GM23338 (cell line): ENCODE results near the gene FXN. TPM values are rescaled to one million over a fixed set of nuclear protein-coding genes. Genes with fewer than 3 reads are reported as not detected.

Experiments used
- ATAC-seq: fragments of 200-7000 bp; cut with Tn5 transposase; 3 replicates; pipeline ENCODE4 v1.9.1; 2020
- DNase-seq: peaks from one replicate; pipeline ENCODE4 v3.0.0-alpha.2; 2015; ENCODE audit warnings: low spot score
- H2AFZ ChIP-seq: fragments of 200-600 bp; sonication (generic); 2 replicates; pipeline ENCODE4 v1.8.0; 2016; ENCODE audit warnings: antibody characterized with exemption, mild to moderate bottlenecking, moderate library complexity
- H3F3A ChIP-seq: fragments of 200-600 bp; sonication (generic); replicated peaks from 2 replicates; pipeline ENCODE4 v1.8.0; 2017; ENCODE audit warnings: antibody characterized with exemption, mixed run types, low read depth
- H3K27ac ChIP-seq: fragments of 200-600 bp; sonication (generic); 2 replicates; pipeline ENCODE4 v1.6.1; 2016; ENCODE audit warnings: low read depth
- H3K27me3 ChIP-seq: fragments of 200-600 bp; sonication (generic); 2 replicates; pipeline ENCODE4 v1.8.0; 2016; ENCODE audit warnings: mild to moderate bottlenecking, mixed run types, moderate library complexity; ENCODE audit not compliant: insufficient read depth
- H3K36me3 ChIP-seq: fragments of 200-600 bp; sonication (generic); 2 replicates; pipeline ENCODE4 v1.8.0; 2016; ENCODE audit warnings: mild to moderate bottlenecking; ENCODE audit not compliant: insufficient read depth
- H3K4me1 ChIP-seq: fragments of 200-600 bp; sonication (generic); 2 replicates; pipeline ENCODE4 v1.8.0; 2016; ENCODE audit warnings: mild to moderate bottlenecking, moderate library complexity; ENCODE audit not compliant: insufficient read depth
- H3K4me2 ChIP-seq: fragments of 200-600 bp; sonication (generic); 2 replicates; pipeline ENCODE4 v1.7.1; 2017; ENCODE audit warnings: mixed run types
- H3K4me3 ChIP-seq: fragments of 200-600 bp; sonication (generic); 2 replicates; pipeline ENCODE4 v1.6.1; 2016; ENCODE audit warnings: mixed run types
- H3K79me2 ChIP-seq: fragments of 200-600 bp; sonication (generic); replicated peaks from 2 replicates; pipeline ENCODE4 v1.8.0; 2017; ENCODE audit warnings: mild to moderate bottlenecking; ENCODE audit not compliant: insufficient read depth
- H3K9me2 ChIP-seq: fragments of 200-600 bp; sonication (generic); 2 replicates; pipeline ENCODE4 v1.8.0; 2017; ENCODE audit not compliant: insufficient read depth
- H4K20me1 ChIP-seq: fragments of 200-600 bp; sonication (generic); replicated peaks from 2 replicates; pipeline ENCODE4 v1.8.0; 2017; ENCODE audit warnings: mild to moderate bottlenecking; ENCODE audit not compliant: insufficient read depth
- H3K27ac Mint-ChIP-seq: 2 replicates; pipeline ENCODE4 v1.8.0; 2020; ENCODE audit warnings: inconsistent platforms, mild to moderate bottlenecking, moderate library complexity, mixed read lengths
- H3K27me3 Mint-ChIP-seq: 3 replicates; pipeline ENCODE4 v1.8.0; 2022; ENCODE audit warnings: low read depth, mild to moderate bottlenecking, moderate library complexity, mixed read lengths, inconsistent platforms; ENCODE audit not compliant: insufficient read depth, poor library complexity
- H3K36me3 Mint-ChIP-seq: 3 replicates; pipeline ENCODE4 v1.8.0; 2021; ENCODE audit warnings: low read depth, mild to moderate bottlenecking, inconsistent platforms, moderate library complexity, mixed read lengths
- H3K4me1 Mint-ChIP-seq: 3 replicates; pipeline ENCODE4 v1.8.0; 2020; ENCODE audit warnings: mild to moderate bottlenecking, inconsistent platforms, mixed read lengths
- H3K4me3 Mint-ChIP-seq: 3 replicates; pipeline ENCODE4 v1.8.0; 2021; ENCODE audit warnings: moderate library complexity, mild to moderate bottlenecking, inconsistent platforms, mixed read lengths
- H3K9me3 Mint-ChIP-seq: 3 replicates; pipeline ENCODE4 v1.8.0; 2020; ENCODE audit warnings: moderate library complexity, mild to moderate bottlenecking, inconsistent platforms, mixed read lengths
- CREB1 ChIP-seq: fragments of 250-450 bp; sonication (Bioruptor Pico); IDR thresholded peaks from 2 replicates; pipeline ENCODE4 v1.5.0; 2020; ENCODE audit warnings: low read depth, mild to moderate bottlenecking, moderate library complexity
- CTCF ChIP-seq, 2 experiments: fragments of 200-600 bp in 1 of 2; sonication (generic) in 1 of 2; conservative IDR thresholded peaks; 2 replicates each; pipeline versions ENCODE4 v1.5.1 to v1.6.1; 2016 to 2017; ENCODE audit warnings: antibody characterized with exemption in 2 of 2, low read depth in 2 of 2, mild to moderate bottlenecking in 2 of 2, moderate library complexity in 1 of 2
- EZH2 ChIP-seq: fragments of 200-600 bp; sonication (generic); IDR thresholded peaks from one replicate; pipeline ENCODE4 v1.8.0; 2017; ENCODE audit warnings: antibody characterized with exemption, mild to moderate bottlenecking, low read depth; ENCODE audit not compliant: unreplicated experiment
- JUNB ChIP-seq: IDR thresholded peaks from one replicate; pipeline ENCODE4 v1.6.1; 2016; ENCODE audit warnings: antibody characterized with exemption; ENCODE audit not compliant: unreplicated experiment
- NANOG ChIP-seq: IDR thresholded peaks from 2 replicates; pipeline ENCODE4 v1.6.1; 2016; ENCODE audit warnings: antibody characterized with exemption, borderline replicate concordance
- POLR2AphosphoS5 ChIP-seq: IDR thresholded peaks from 2 replicates; pipeline ENCODE4 v1.6.1; 2016; ENCODE audit warnings: antibody characterized with exemption, low read depth
- ZNF462 ChIP-seq: fragments of 250-450 bp; sonication (Bioruptor Pico); IDR thresholded peaks from 2 replicates; pipeline ENCODE4 v1.5.0; 2020; ENCODE audit warnings: mild to moderate bottlenecking, moderate library complexity
- polyA plus RNA-seq: library from polyadenylated mRNA; unstranded; fragments of >200 nt; fragmentation: Nextera tagmentation; extraction: Ambion mirVana; gene quantifications from 2 replicates; pipeline ENCODE4 v1.2.1, GENCODE V29; 2016
- total RNA-seq: library from RNA; depleted of rRNA; stranded (reverse); fragments of >200 nt; shearing (Covaris generic); gene quantifications from 2 replicates; pipeline ENCODE4 v1.2.3, GENCODE V29; 2014

Gene FXN
- total and polyA plus RNA-seq, 2 experiments from 2014 or later, result 26.1 to 66.4 TPM

- H3K4me1 Mint-ChIP-seq, result peaks cover 8% of the 10 kb centered on the region
- TF ChIP-seq ZNF462 (CRISPR knock-in tag) (no peak), JUNB (no peak), CREB1 (no peak), CTCF (conservative IDR thresholded peaks at IDR 0.05; ENCODE audit: low read depth in 2 of 2) (no peak), POLR2AphosphoS5 (no peak), NANOG (no peak), EZH2 (no peak)
- Histone ChIP-seq H4K20me1 (no peaks in the 10 kb centered on the region), H3K4me1 (peaks cover 6% of the 10 kb centered on the region), H2AFZ (no peak overlapping the region), H3K27me3 (no peaks in the 10 kb centered on the region), H3K36me3 (no peaks in the 10 kb centered on the region), H3K4me2 (no peak overlapping the region), H3K79me2 (no peaks in the 10 kb centered on the region), H3K9me2 (no peaks in the 10 kb centered on the region), H3F3A (no peaks in the 10 kb centered on the region; the same call in 1 of the 2 replicates), H3K27ac (no peak overlapping the region), H3K4me3 (no peak overlapping the region)
- DNase-seq (no peak), ATAC-seq (no peak)
- H3K36me3 Mint-ChIP-seq, result no peaks in the 10 kb centered on the region; the same call in 2 of the 3 replicates
- H3K4me3 Mint-ChIP-seq, result no peak overlapping the region
- peaks cover 5% of the 10 kb centered on the region for H3K27me3 Mint-ChIP-seq
- H3K27ac Mint-ChIP-seq, result no peak overlapping the region
- no peaks in the 10 kb centered on the region for H3K9me3 Mint-ChIP-seq
Measured at GRCh38 chr9:68991457-68991856, 44.1 kb upstream of the FXN start.
